GM19395 (cell line): ENCODE data around the gene GPR39.
"Not testable (repeated sequence)": the region's sequence is repeated elsewhere in the genome, so short reads cannot be mapped to it uniquely, and the experiment has no call there.

Experiments
- ATAC-seq: cut with Tn5 transposase; IDR thresholded peaks from one replicate; pipeline ENCODE4 v1.9.1; 2021; ENCODE audit warnings: mild to moderate bottlenecking, moderate library complexity; ENCODE audit not compliant: unreplicated experiment

GPR39 gene

DNA sequence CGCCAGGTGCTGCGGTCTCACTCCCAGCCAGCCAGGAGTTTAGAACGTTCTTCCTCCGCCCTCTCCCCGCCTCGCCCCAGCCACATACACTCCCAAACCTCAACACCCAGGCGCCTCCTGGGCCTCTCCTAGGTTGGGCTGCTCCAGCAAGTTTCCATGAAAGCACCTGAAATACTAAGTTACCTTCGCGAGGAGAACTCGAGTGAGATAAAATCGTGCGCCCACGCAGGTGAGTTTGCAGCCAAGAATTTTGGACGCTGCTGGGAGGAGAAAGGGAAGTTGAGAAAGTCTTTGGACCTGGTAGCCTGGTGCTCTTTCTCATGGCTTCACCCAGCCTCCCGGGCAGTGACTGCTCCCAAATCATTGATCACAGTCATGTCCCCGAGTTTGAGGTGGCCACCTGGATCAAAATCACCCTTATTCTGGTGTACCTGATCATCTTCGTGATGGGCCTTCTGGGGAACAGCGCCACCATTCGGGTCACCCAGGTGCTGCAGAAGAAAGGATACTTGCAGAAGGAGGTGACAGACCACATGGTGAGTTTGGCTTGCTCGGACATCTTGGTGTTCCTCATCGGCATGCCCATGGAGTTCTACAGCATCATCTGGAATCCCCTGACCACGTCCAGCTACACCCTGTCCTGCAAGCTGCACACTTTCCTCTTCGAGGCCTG lies at the start of gene GPR39:
Gene GPR39 (plus strand): TSS at position 83 of the 673 bp plus-strand sequence.
- no peak for ATAC-seq

DNA sequence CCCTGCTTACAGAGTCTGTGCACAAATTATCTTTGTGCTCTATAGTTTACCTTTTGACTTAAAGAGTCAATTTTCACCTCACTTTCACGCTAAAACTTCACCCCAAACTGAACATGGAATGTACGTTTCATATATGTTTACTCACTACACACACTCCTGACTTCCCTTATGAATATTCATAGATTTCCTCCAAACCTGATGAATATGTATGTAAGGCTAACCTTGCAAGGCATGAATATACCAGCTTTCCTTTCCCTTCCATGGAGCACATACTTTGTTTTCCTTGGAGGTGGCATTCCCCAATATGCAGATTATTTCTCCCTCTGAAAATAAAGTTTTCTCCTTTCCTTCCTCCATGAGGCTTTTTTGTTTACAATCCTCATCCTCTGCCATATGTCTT lies 48.4 kb upstream of the GPR39 start:
- no peak for ATAC-seq

GRCh38 chr2:132372276-132372675 lies 44.3 kb upstream of the GPR39 start:
- ATAC-seq: no peak

- no peak for ATAC-seq
These were observed 43.0 kb upstream of the GPR39 start for GRCh38 chr2:132373391-132374135.

GRCh38 chr2:132374151-132374550 lies 42.5 kb upstream of the GPR39 start:
- ATAC-seq: no peak

GRCh38 chr2:132374551-132374950 lies 42.1 kb upstream of the GPR39 start:
- ATAC-seq: no peak

DNA sequence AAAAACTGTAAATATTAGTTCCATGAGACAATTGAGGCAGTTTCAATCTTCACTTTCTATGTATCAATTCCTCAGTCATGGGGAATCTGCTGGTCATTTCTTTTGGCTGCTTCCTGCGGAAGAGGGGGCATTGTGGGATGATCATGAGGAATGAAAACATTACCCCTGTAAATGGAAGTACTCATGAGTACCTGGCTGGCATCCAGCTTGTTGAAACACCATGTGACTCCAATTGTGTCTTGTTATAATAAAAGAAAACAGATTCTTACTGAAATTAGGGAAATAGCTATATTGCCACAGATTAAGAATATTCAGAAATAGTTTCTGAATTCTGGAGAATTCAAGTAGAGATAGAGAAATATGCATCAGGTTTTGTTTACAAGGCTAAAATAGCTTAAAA lies 41.6 kb upstream of the GPR39 start:
- ATAC-seq: no peak

DNA sequence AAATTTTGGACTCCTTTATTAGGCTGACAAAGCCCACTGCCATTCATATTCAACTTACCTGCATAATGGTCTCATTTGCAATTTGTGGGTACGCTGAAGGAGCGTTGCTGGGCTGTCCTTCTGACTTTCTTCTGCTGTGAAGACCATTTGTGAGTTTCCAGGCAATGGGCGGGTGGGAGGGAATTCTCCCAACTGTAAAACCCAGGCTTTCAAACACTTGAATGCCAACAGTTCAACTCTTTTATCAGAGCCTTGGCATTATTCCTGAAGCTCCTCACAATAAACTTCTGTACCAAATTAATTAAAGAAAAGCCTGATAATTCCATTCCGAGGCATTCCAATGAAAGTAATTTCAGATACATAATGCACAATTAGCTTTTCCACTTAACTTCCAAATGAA lies 35.2 kb upstream of the GPR39 start:
- no peak for ATAC-seq

DNA sequence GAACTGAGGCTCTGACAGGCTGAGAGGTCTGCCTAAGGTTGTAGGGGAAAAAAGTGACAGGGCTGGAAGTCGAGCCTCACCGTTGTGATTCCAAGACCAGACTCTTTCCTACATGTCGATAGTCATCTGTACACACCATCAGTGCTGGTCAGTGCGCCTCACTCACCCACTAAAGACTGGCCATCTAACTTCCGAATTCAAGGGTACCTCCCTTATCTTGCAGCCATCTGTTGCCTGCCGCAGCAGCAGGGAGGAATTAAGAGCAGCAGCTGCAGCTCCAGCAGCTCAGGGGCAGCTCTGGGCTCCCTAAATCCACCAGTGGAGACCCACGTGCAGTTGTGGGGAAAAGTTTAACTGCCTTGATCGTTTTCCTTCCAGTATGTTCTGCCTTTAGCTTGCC lies 32.6 kb upstream of the GPR39 start:
- no peak for ATAC-seq

- no peak for ATAC-seq
These were observed 32.0 kb upstream of the GPR39 start for GRCh38 chr2:132384491-132385151.

- no peak for ATAC-seq
These were observed 29.5 kb upstream of the GPR39 start for GRCh38 chr2:132387126-132387525.

DNA sequence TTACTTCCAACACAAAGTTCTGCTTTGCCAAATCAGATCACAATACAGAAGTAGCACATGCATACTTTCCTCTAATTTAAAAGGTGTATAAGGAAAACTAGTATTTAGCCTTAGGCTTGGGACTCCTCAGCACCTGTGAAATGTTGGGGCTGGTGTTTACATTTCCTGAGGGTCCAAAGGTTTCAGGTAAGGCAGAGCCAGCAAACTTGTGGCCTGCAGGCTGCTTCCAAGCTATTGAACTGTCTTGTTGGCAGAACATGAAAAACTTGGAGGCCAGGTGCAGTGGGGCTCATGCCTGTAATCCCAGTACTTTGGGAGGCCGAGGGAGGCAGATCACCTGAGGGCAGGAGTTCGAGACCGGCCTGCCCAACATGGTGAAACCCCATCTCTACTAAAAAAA lies 26.5 kb upstream of the GPR39 start:
- ATAC-seq: no peak

- ATAC-seq: no peak
These were observed 25.2 kb upstream of the GPR39 start for GRCh38 chr2:132391378-132391777.

DNA sequence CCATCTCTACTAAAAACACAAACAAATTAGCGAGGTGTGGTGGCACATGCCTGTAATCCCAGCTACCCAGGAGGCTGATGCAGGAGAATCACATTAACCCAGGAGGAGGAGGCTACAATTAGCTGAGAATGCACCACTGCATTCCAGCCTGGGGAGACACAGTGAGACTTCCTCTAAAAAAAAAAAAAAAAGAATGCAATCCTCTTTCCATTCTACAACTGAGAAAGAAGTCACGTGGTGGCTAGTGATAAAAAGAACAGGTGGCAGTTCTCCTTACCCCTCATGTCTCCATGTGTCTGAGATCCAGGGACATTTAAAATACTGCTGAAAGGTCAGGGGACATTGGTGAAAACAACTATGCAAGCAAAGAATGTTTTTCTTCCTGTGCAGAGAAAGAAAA lies 24.4 kb upstream of the GPR39 start:
- ATAC-seq: no peak

DNA sequence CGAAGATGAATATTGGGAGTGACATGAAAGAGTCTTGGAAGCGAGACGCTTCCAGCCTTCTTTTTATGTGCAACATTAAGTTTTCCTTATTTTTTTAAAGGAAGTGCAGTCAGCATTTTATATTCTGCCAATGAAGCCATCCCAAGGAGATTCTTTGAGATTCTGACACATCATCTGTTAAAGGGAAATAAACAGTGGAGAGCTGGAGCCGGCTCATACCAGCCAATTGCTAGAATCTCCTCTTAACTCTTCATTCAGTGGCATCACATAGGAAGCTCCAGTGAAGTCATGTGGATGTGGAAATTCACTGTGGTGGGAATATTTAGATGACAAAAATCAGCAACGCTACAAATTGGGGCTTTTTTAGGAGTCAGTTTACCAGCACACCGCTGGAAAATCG lies 23.7 kb upstream of the GPR39 start:
- no peak for ATAC-seq

DNA sequence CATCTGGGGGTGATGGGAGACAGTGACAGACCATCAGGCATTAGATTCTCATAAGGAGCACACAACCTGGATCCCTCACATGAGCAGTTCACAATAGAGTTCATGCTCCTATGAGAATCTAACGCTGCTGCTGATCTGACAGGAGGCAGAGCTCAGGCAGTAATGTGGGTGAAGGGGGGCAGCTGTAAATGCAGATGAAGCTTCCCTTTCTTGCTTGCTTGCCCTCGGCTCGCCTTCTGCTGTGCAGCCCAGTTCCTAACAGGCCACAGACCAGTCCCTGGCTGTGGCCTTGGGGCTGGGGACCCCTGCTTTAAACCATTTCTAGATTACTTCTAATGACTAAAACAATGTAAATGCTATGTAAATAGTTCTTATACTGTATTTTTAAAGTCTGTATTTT lies 19.6 kb upstream of the GPR39 start:
- not testable (repeated sequence) for ATAC-seq

DNA sequence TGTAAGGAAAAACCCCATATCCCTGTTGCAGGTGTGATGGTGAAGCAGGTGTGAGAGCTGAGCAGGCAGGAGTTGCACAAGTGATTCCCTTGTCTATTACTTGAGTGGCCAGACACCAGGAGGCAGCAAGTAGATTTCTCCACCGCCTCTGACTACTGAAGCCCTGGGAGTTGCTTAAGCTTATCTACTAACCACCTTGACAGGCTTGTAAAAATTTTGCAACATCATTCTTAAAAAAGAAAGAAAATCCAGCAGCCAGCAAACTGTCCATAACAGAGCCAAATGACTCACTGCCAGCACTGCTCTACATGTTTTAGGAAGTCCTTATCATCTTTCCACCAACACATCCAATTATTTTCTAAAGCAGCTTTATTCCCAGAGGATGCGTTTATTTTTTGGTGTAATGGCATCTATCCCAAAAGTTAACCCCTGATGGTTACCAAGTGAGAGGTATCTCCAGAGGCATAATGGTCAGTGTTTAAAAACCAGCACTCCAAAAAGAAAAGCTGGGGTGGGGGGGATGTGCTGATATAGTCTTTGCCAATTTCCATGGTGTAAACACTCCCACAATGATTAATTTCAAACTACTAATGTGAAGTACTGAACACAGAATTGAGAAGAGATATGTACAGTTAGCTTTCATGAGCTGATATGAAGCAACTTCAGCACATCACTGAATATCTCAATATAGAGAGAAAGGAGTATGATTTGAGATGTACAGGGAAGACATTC lies 16.3 kb upstream of the GPR39 start:
- ATAC-seq: no peak

- ATAC-seq: no peak
These were observed 15.7 kb upstream of the GPR39 start for GRCh38 chr2:132400901-132401240.

DNA sequence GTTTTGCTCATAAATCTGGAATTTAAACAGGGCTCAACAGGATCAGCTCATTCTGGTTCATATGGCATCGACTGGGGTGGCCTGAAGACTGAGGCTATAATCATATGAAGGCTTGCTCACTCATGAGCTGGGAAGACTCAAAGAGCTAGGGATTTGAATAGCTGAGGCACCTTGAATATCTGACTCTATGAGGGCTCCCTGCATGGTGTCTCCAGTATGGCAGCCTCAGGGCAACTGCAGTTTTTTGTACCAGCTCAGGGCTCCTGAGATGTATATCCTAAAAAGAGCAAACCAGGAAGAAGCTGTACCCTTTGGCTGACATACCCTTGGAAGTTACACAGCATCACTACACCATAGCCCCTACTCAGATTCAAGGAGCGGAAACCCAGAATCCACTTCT lies 15.3 kb upstream of the GPR39 start:
- no peak for ATAC-seq

GRCh38 chr2:132403146-132403545 lies 13.5 kb upstream of the GPR39 start:
- ATAC-seq: no peak

GRCh38 chr2:132404056-132404455 lies 12.5 kb upstream of the GPR39 start:
- no peak for ATAC-seq

DNA sequence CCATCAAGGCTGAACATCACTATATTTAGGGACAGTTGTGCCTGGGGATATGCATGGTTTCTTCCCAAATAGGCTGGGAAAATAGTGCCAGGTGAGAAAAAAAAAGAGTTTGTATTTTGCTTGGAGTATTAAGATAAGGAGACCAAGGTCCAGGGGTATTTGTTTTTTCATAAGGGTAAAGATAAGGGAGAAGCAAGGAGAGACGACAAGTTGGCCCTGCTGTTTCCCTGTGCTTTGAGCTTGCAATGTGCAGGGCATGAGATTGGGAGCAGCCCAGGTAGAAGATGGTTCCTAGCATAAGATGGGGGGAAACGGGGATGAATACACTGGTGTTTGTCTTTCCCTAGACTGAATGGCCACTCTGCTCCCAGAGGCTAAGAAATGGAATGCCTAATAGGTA lies 8.8 kb upstream of the GPR39 start:
- no peak for ATAC-seq
